ENCODE data around the gene PCAT6. TPM values are rescaled to one million over a fixed set of nuclear protein-coding genes. Genes with fewer than 3 reads are reported as not detected.

Gene PCAT6
- total and polyA plus RNA-seq, 2 of the 8 experiments (the other 6 are each of a cell fraction or from before 2014, with no cell fraction given) = 4.6 to 14.7 TPM

DNA sequence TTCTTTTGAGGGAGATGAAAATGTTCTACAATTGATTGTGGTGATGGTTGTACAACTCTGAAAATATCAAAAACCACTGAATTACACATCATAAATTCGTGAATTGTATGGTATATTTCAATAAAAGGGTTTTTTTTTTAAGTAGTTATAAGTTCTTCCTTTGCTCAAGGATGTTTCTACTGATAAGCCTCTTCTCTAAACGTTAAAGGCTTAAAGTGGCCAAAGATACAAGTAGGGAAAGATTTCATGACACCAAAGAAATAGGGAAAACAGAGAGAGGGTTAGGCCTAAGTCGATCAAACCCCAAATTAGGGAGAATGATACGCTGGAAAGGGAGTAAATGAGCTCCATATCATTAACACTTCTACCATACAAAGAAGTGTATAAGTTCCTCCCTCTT lies 6.6 kb upstream of the PCAT6 start:
- Histone ChIP-seq H3K79me1 (ENCODE audit: low read depth, low read length) (no peaks in the 10 kb centered on the region), H2BK12ac (ENCODE audit: low read depth, low read length) (no peak overlapping the region), H3K14ac (ENCODE audit: insufficient read length) (no peak overlapping the region), H3K56ac (replicated peaks; ENCODE audit: insufficient read length, low read depth, low read length) (no peak overlapping the region), H3K4me1 (replicated peaks in 1 of 4; ENCODE audit: control insufficient read depth in 3 of 4, insufficient read depth in 4 of 4, low read length in 3 of 4) (peaks cover 0 to 11% (median 3%) of the 10 kb centered on the region in 4 experiments; a peak in 3 of 7 replicates), H3K79me2 (ENCODE audit: control insufficient read depth in 1 of 2, insufficient read depth in 2 of 2, low read length in 2 of 2) (peaks cover 65 to 98% of the 10 kb centered on the region in 2 experiments), H3K27ac (ENCODE audit: low read depth, low read length) (no peak overlapping the region), H4K8ac (ENCODE audit: extremely low read depth, insufficient read depth, low read length) (no peak overlapping the region), H2BK5ac (ENCODE audit: low read depth, low read length) (no peak overlapping the region), H4K91ac (replicated peaks; ENCODE audit: insufficient read length, low read length) (no peak overlapping the region), H2BK120ac (replicated peaks; ENCODE audit: low read depth, low read length) (no peak overlapping the region), H3K36me3 (ENCODE audit: control insufficient read depth in 2 of 4, insufficient read depth in 4 of 4, low read length in 3 of 4) (no peaks in the 10 kb centered on the region; a peak in 1 of 8 replicates), H2BK15ac (ENCODE audit: low read length) (no peak overlapping the region), H2AFZ (ENCODE audit: low read length) (no peak overlapping the region), H2AK5ac (ENCODE audit: low read depth, low read length) (no peak overlapping the region), H4K5ac (ENCODE audit: insufficient read length, low read depth, low read length) (no peak overlapping the region), H2BK20ac (ENCODE audit: low read length) (no peak overlapping the region), H3K9me3 (ENCODE audit: insufficient read depth in 2 of 2, low read depth in 1 of 2, low read length in 1 of 2) (no peaks in the 10 kb centered on the region), H3K4me3 (ENCODE audit: extremely low read depth in 1 of 4, insufficient read depth in 2 of 4, low read depth in 3 of 4, low read length in 4 of 4) (peak overlapping the region in 1 of 4 experiments; percentile 96; a peak in 1 of 8 replicates), H3K27me3 (replicated peaks in 1 of 4; ENCODE audit: control insufficient read depth in 3 of 4, extremely low read depth in 1 of 4, insufficient read depth in 3 of 4, low read length in 3 of 4) (peaks cover 0 to 3% (median 0%) of the 10 kb centered on the region in 4 experiments; a peak in 1 of 7 replicates), H3K18ac (ENCODE audit: extremely low read depth, low read length) (no peak overlapping the region), H3K4me2 (ENCODE audit: insufficient read depth in 1 of 2, low read depth in 2 of 2, low read length in 2 of 2) (0 out of 4 replicates have a peak overlapping the region, but pooled peaks have one; percentile 52 to 70), H4K20me1 (replicated peaks in 1 of 2; ENCODE audit: control insufficient read depth in 1 of 2, insufficient read depth in 2 of 2, low read length in 2 of 2) (peaks cover 9 to 23% of the 10 kb centered on the region in 2 experiments), H3K4ac (replicated peaks; ENCODE audit: insufficient read length, low read depth, low read length) (no peak overlapping the region), H3K23me2 (ENCODE audit: low read depth, low read length) (no peaks in the 10 kb centered on the region; the same call in 1 of the 2 replicates), H3K23ac (ENCODE audit: insufficient read length) (no peak overlapping the region), H3K9ac (replicated peaks in 1 of 4; ENCODE audit: extremely low read depth in 1 of 4, low read depth in 3 of 4, low read length in 3 of 4) (no peak overlapping the region)
- POLR2A ChIA-PET (ENCODE audit: partially characterized antibody) = interaction anchor here (0.9 to 1.8 kb wide), 4 partner anchors 11 to 57 kb away, joined by 3 to 7 read pairs (median 4); no protein-coding TSS in a partner anchor
- DNase-seq (ENCODE audit: low read depth in 1 of 2, low spot score in 2 of 2) = no peak
- TF ChIP-seq RXRA (IDR thresholded peaks at IDR 0.05; ENCODE audit: insufficient read depth, low read depth, low read length) (no peak), SUZ12 (IDR thresholded peaks at IDR 0.05; ENCODE audit: low read length) (no peak), SAP30 (IDR thresholded peaks at IDR 0.05; ENCODE audit: insufficient read depth, insufficient replicate concordance, low read length) (no peak), POU5F1 (IDR thresholded peaks at IDR 0.05; ENCODE audit: low read depth, low read length) (no peak), EGR1 (IDR thresholded peaks at IDR 0.05; ENCODE audit: borderline replicate concordance, low read depth, low read length) (no peak), HDAC2 (IDR thresholded peaks at IDR 0.05; ENCODE audit: borderline replicate concordance in 1 of 2, low read depth in 2 of 2, low read length in 2 of 2) (no peak), CEBPB (IDR thresholded peaks at IDR 0.05; ENCODE audit: low read depth, low read length) (no peak), YY1 (IDR thresholded peaks at IDR 0.05; ENCODE audit: low read depth, low read length) (no peak), KDM5A (IDR thresholded peaks at IDR 0.05; ENCODE audit: low read length) (no peak)
- TF ChIP-seq, protein P1, sequence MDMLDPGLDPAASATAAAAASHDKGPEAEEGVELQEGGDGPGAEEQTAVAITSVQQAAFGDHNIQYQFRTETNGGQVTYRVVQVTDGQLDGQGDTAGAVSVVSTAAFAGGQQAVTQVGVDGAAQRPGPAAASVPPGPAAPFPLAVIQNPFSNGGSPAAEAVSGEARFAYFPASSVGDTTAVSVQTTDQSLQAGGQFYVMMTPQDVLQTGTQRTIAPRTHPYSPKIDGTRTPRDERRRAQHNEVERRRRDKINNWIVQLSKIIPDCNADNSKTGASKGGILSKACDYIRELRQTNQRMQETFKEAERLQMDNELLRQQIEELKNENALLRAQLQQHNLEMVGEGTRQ (IDR thresholded peaks at IDR 0.05; ENCODE audit: low read length) = no peak
- WGBS, 2 experiments (ENCODE audit: extremely low coverage in 1 of 2, insufficient coverage in 1 of 2, insufficient read length in 1 of 2, insufficient replicate concordance in 2 of 2, low coverage in 1 of 2, low lambda C conversion rate in 2 of 2, missing lambda C conversion rate in 1 of 2) = 89% methylated on average over 4 of the region's 4 CpGs; no CpG with 5 or more reads in 1 of the 2 experiments
- FAIRE-seq = no peak
- CTCF ChIA-PET (ENCODE audit: partially characterized antibody) = interaction anchor here (1.0 kb wide), 1 partner anchor 8 kb away, joined by 3 read pairs; no protein-coding TSS in a partner anchor
